Lower lobe of right lung (tissue), 2 donors: ENCODE data around the gene PHRF1. TPM values are rescaled to one million over a fixed set of nuclear protein-coding genes. Genes with fewer than 3 reads are reported as not detected.

Experiments used
- ATAC-seq, 2 donors: fragments of 200-7000 bp; cut with Tn5 transposase; one replicate each; pipeline ENCODE4 v1.9.1; 2020 to 2022; ENCODE audit warnings: mild to moderate bottlenecking in 2 of 2, moderate library complexity in 2 of 2
- DNase-seq: peaks from one replicate; pipeline ENCODE4 v3.0.0-alpha.2; 2020
- H3K27ac ChIP-seq: fragments of 200-600 bp; one replicate; pipeline ENCODE4 v1.8.0; 2022
- H3K27me3 ChIP-seq: fragments of 200-600 bp; one replicate; pipeline ENCODE4 v1.8.0; 2022; ENCODE audit warnings: low read depth
- H3K36me3 ChIP-seq: fragments of 200-600 bp; one replicate; pipeline ENCODE4 v1.8.0; 2022; ENCODE audit warnings: mild to moderate bottlenecking
- H3K4me1 ChIP-seq: fragments of 200-600 bp; one replicate; pipeline ENCODE4 v1.8.0; 2022
- H3K4me3 ChIP-seq: fragments of 200-600 bp; one replicate; pipeline ENCODE4 v1.8.0; 2022; ENCODE audit warnings: mild to moderate bottlenecking
- H3K9me3 ChIP-seq: fragments of 200-600 bp; one replicate; pipeline ENCODE4 v1.8.0; 2022
- CTCF ChIP-seq: fragments of 200-600 bp; IDR thresholded peaks from one replicate; pipeline ENCODE4 v1.8.0; 2022; ENCODE audit warnings: antibody characterized with exemption, mild to moderate bottlenecking
- intact Hi-C: fragments of 100-400 bp; cut with DNase I; formaldehyde crosslinking; loops from one replicate; pipeline ENCODE4 v1.11.0; 2022
- total RNA-seq: library from RNA; stranded (reverse); fragmentation: NEBNext Ultra II Directional; extraction: Animal tissue kit (Norgen Biotek cat#: 25700); gene quantifications from one replicate; pipeline ENCODE4 v1.2.1, GENCODE V29; 2021
- donor health status: DM: no; HTN: yes; CAD: no; lungs with severe emphysema.

PHRF1 gene
- total RNA-seq, 1 donor from 2014 or later = 31.5 TPM

GRCh38 chr11:562046-562645 lies 14.1 kb upstream of the PHRF1 start:
- no peaks in the 10 kb centered on the region for H3K9me3 ChIP-seq
- peaks cover 42% of the 10 kb centered on the region for H3K4me1 ChIP-seq
- DNase-seq (no peak), ATAC-seq (no peak)
- H3K4me3 ChIP-seq = peak overlapping the region; percentile 73
- intact Hi-C loops = no loop called here
- TF ChIP-seq CTCF = no peak
- H3K27ac ChIP-seq = peak overlapping the region; percentile 91
- peaks cover 20% of the 10 kb centered on the region for H3K27me3 ChIP-seq
- H3K36me3 ChIP-seq = peaks cover 7% of the 10 kb centered on the region

- ATAC-seq (no peak), DNase-seq (no peak)
- Histone ChIP-seq H3K9me3 (no peaks in the 10 kb centered on the region), H3K36me3 (peaks cover 7% of the 10 kb centered on the region), H3K27me3 (peaks cover 9% of the 10 kb centered on the region), H3K4me1 (peaks cover 50% of the 10 kb centered on the region), H3K4me3 (no peak overlapping the region), H3K27ac (no peak overlapping the region)
- intact Hi-C loops = no loop called here
- TF ChIP-seq CTCF = no peak
These were observed 13.0 kb upstream of the PHRF1 start for GRCh38 chr11:563066-563811.

GRCh38 chr11:563812-564578 lies 12.3 kb upstream of the PHRF1 start:
- intact Hi-C loops = no loop called here
- peak overlapping the region; percentile 41 for H3K27ac ChIP-seq
- peaks cover 7% of the 10 kb centered on the region for H3K36me3 ChIP-seq
- H3K27me3 ChIP-seq = peaks cover 4% of the 10 kb centered on the region
- H3K4me1 ChIP-seq = peaks cover 52% of the 10 kb centered on the region
- no peaks in the 10 kb centered on the region for H3K9me3 ChIP-seq
- no peak for ATAC-seq
- H3K4me3 ChIP-seq = no peak overlapping the region
- DNase-seq = no peak
- TF ChIP-seq CTCF = no peak

- intact Hi-C loops = no loop called here
- ATAC-seq = no peak
- no peak for TF ChIP-seq CTCF
- no peaks in the 10 kb centered on the region for H3K9me3 ChIP-seq
- peaks cover 7% of the 10 kb centered on the region for H3K36me3 ChIP-seq
- no peak for DNase-seq
- no peak overlapping the region for H3K4me3 ChIP-seq
- H3K27ac ChIP-seq = no peak overlapping the region
- no peaks in the 10 kb centered on the region for H3K27me3 ChIP-seq
- peaks cover 49% of the 10 kb centered on the region for H3K4me1 ChIP-seq
These were observed 10.3 kb upstream of the PHRF1 start for GRCh38 chr11:565921-566509.

GRCh38 chr11:567011-567628 lies 9.2 kb upstream of the PHRF1 start:
- TF ChIP-seq CTCF = no peak
- DNase-seq (no peak), ATAC-seq (no peak)
- no peaks in the 10 kb centered on the region for H3K9me3 ChIP-seq
- H3K27ac ChIP-seq = peak overlapping the region; percentile 88
- H3K27me3 ChIP-seq = no peaks in the 10 kb centered on the region
- H3K36me3 ChIP-seq = peaks cover 7% of the 10 kb centered on the region
- peak overlapping the region; percentile 68 for H3K4me3 ChIP-seq
- intact Hi-C loops = no loop called here
- H3K4me1 ChIP-seq = peaks cover 39% of the 10 kb centered on the region
